ENCODE measurements around the gene RAB4A.

The RAB4A gene

DNA sequence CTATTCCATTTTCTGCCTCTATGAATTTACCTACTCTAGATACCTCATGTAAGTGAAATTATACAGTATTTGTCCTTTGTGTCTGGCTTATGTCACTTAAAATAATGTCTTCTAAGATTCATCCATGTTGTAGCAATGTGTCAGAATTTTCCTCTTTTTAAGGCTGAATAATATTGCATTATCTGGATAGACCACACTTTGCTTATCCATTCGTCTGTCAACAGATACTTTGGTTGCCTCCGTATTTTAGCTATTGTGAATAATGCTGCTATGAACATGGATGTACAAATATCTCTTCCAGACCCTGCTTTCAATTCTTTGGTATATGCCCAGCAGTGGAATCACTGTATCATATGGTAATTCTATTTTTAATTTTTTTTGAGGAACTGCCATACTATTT lies 82.1 kb downstream of the RAB4A start:
- no peak for DNase-seq (ENCODE audit: low read depth in 1 of 2, low spot score in 1 of 2)
- Histone ChIP-seq H3K27me3 (ENCODE audit: insufficient read depth, poor library complexity, severe bottlenecking) (no peaks in the 10 kb centered on the region), H3K27ac (replicated peaks) (no peak overlapping the region), H3K4me3 (replicated peaks; ENCODE audit: insufficient read depth, low read length) (no peak overlapping the region)
- TF ChIP-seq SPI1 (IDR thresholded peaks at IDR 0.05; ENCODE audit: borderline replicate concordance, low read depth), result no peak
- TF ChIP-seq POLR2AphosphoS5 (IDR thresholded peaks at IDR 0.05; ENCODE audit: low read depth), result no peak
- no peak for TF ChIP-seq GABPA (IDR thresholded peaks at IDR 0.05; ENCODE audit: low read depth)
- TF ChIP-seq, protein P1, sequence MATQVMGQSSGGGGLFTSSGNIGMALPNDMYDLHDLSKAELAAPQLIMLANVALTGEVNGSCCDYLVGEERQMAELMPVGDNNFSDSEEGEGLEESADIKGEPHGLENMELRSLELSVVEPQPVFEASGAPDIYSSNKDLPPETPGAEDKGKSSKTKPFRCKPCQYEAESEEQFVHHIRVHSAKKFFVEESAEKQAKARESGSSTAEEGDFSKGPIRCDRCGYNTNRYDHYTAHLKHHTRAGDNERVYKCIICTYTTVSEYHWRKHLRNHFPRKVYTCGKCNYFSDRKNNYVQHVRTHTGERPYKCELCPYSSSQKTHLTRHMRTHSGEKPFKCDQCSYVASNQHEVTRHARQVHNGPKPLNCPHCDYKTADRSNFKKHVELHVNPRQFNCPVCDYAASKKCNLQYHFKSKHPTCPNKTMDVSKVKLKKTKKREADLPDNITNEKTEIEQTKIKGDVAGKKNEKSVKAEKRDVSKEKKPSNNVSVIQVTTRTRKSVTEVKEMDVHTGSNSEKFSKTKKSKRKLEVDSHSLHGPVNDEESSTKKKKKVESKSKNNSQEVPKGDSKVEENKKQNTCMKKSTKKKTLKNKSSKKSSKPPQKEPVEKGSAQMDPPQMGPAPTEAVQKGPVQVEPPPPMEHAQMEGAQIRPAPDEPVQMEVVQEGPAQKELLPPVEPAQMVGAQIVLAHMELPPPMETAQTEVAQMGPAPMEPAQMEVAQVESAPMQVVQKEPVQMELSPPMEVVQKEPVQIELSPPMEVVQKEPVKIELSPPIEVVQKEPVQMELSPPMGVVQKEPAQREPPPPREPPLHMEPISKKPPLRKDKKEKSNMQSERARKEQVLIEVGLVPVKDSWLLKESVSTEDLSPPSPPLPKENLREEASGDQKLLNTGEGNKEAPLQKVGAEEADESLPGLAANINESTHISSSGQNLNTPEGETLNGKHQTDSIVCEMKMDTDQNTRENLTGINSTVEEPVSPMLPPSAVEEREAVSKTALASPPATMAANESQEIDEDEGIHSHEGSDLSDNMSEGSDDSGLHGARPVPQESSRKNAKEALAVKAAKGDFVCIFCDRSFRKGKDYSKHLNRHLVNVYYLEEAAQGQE (IDR thresholded peaks at IDR 0.05; ENCODE audit: insufficient replicate concordance, low read depth), result no peak
- TF ChIP-seq, protein P2, sequence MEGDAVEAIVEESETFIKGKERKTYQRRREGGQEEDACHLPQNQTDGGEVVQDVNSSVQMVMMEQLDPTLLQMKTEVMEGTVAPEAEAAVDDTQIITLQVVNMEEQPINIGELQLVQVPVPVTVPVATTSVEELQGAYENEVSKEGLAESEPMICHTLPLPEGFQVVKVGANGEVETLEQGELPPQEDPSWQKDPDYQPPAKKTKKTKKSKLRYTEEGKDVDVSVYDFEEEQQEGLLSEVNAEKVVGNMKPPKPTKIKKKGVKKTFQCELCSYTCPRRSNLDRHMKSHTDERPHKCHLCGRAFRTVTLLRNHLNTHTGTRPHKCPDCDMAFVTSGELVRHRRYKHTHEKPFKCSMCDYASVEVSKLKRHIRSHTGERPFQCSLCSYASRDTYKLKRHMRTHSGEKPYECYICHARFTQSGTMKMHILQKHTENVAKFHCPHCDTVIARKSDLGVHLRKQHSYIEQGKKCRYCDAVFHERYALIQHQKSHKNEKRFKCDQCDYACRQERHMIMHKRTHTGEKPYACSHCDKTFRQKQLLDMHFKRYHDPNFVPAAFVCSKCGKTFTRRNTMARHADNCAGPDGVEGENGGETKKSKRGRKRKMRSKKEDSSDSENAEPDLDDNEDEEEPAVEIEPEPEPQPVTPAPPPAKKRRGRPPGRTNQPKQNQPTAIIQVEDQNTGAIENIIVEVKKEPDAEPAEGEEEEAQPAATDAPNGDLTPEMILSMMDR (IDR thresholded peaks at IDR 0.05; ENCODE audit: insufficient read depth, low read length), result no peak

DNA sequence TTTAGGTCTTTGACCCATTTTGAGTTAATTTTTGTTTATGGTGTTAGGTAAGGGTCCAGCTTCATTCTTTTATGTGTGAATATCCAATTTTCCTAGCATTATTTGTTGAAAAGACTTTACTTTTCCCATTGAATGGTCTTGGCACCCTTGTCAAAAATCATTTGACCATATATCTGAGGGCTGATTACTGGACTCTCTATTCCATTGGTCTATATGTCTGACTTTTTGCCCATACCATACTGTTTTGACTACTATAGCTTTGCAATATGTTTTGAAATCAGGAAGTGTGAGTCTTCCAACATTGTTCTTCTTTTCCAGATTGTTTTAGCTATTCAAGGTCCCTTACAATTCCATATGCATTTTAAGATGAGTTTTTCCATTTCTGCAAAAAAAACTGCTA lies 83.3 kb downstream of the RAB4A start:
- Histone ChIP-seq H3K27me3 (ENCODE audit: insufficient read depth, poor library complexity, severe bottlenecking) (no peaks in the 10 kb centered on the region), H3K27ac (replicated peaks) (no peak overlapping the region), H3K4me3 (replicated peaks; ENCODE audit: insufficient read depth, low read length) (no peak overlapping the region)
- no peak for DNase-seq (ENCODE audit: low read depth in 1 of 2, low spot score in 1 of 2)
- TF ChIP-seq, protein P1 (IDR thresholded peaks at IDR 0.05; ENCODE audit: insufficient replicate concordance, low read depth), result no peak
- TF ChIP-seq, protein P2 (IDR thresholded peaks at IDR 0.05; ENCODE audit: insufficient read depth, low read length), result no peak
- TF ChIP-seq SPI1 (IDR thresholded peaks at IDR 0.05; ENCODE audit: borderline replicate concordance, low read depth) (no peak), POLR2AphosphoS5 (IDR thresholded peaks at IDR 0.05; ENCODE audit: low read depth) (no peak), GABPA (IDR thresholded peaks at IDR 0.05; ENCODE audit: low read depth) (no peak)
